ENCODE measurements around the gene TNNC1. TPM values are rescaled to one million over a fixed set of nuclear protein-coding genes. Genes with fewer than 3 reads are reported as not detected.

TNNC1 gene
- total RNA-seq, 1 experiment from 2014 or later = 8.3 TPM

- no peaks in the 10 kb centered on the region for H3K27me3 ChIP-seq (ENCODE audit: insufficient read depth, low read depth)
- BruUV-seq (replicated peaks) = no TSS peak
- H3K9me3 ChIP-seq (ENCODE audit: insufficient read depth, low read depth) = no peaks in the 10 kb centered on the region
- no peak overlapping the region for H3K4me2 ChIP-seq
- H3K4me3 ChIP-seq = no peak overlapping the region
- no peaks in the 10 kb centered on the region for H4K20me1 ChIP-seq (ENCODE audit: insufficient read depth)
- no peak overlapping the region for H2AFZ ChIP-seq
- TF ChIP-seq EZH2 (IDR thresholded peaks at IDR 0.05; ENCODE audit: low read depth) = no peak
- TF ChIP-seq CTCF (conservative IDR thresholded peaks at IDR 0.05) = no peak
- H3K27ac ChIP-seq = no peak overlapping the region
- no peak for DNase-seq
- no peaks in the 10 kb centered on the region for H3K9me2 ChIP-seq (ENCODE audit: insufficient read depth)
- peaks cover 10% of the 10 kb centered on the region; the same call in 1 of the 2 replicates for H3F3A ChIP-seq (ENCODE audit: insufficient read depth, low read depth)
- peaks cover 13% of the 10 kb centered on the region for H3K4me1 ChIP-seq (replicated peaks; ENCODE audit: insufficient read depth)
- POLR2A ChIA-PET (ENCODE audit: unreplicated experiment) = no interaction called here
- intact Hi-C loops (cut with micrococcal nuclease; ENCODE audit: unreplicated experiment) = no loop called here
- H3K79me2 ChIP-seq (ENCODE audit: low read depth) = 0 out of 2 replicates have a peak, but pooled peaks cover 10% of the 10 kb centered on the region
- CTCF ChIA-PET = interaction anchor here (0.6 kb wide), 1 partner anchor 495 kb away, joined by 6 read pairs; no protein-coding TSS in a partner anchor
- H3K36me3 ChIP-seq (ENCODE audit: low read depth) = no peaks in the 10 kb centered on the region
Measured at GRCh38 chr3:52415800-52416199, 38.0 kb downstream of the TNNC1 start.

GRCh38 chr3:52408466-52408865, 45.4 kb downstream of the TNNC1 start:
- DNase-seq = no peak
- intact Hi-C loops (cut with micrococcal nuclease; ENCODE audit: unreplicated experiment) = no loop called here
- H3K27ac ChIP-seq = no peak overlapping the region
- peaks cover 10% of the 10 kb centered on the region; the same call in 1 of the 2 replicates for H3F3A ChIP-seq (ENCODE audit: insufficient read depth, low read depth)
- H3K9me2 ChIP-seq (ENCODE audit: insufficient read depth) = no peaks in the 10 kb centered on the region
- H3K4me2 ChIP-seq = peak overlapping the region; percentile 87
- BruUV-seq (replicated peaks) = no TSS peak
- peaks cover 3% of the 10 kb centered on the region; the same call in 1 of the 2 replicates for H3K36me3 ChIP-seq (ENCODE audit: low read depth)
- H3K79me2 ChIP-seq (ENCODE audit: low read depth) = peaks cover 31% of the 10 kb centered on the region
- no peak overlapping the region for H2AFZ ChIP-seq
- no peak overlapping the region; the same call in 1 of the 2 replicates for H3K4me3 ChIP-seq
- no peaks in the 10 kb centered on the region for H3K27me3 ChIP-seq (ENCODE audit: insufficient read depth, low read depth)
- TF ChIP-seq EZH2 (IDR thresholded peaks at IDR 0.05; ENCODE audit: low read depth) = no peak
- no peak for TF ChIP-seq CTCF (conservative IDR thresholded peaks at IDR 0.05)
- ChIA-PET CTCF (no interaction called here), POLR2A (ENCODE audit: unreplicated experiment) (no interaction called here)
- H3K9me3 ChIP-seq (ENCODE audit: insufficient read depth, low read depth) = no peaks in the 10 kb centered on the region
- no peaks in the 10 kb centered on the region for H4K20me1 ChIP-seq (ENCODE audit: insufficient read depth)
- H3K4me1 ChIP-seq (replicated peaks; ENCODE audit: insufficient read depth) = peaks cover 13% of the 10 kb centered on the region

- H3K36me3 ChIP-seq (ENCODE audit: low read depth) = peaks cover 3% of the 10 kb centered on the region; the same call in 1 of the 2 replicates
- peaks cover 31% of the 10 kb centered on the region for H3K79me2 ChIP-seq (ENCODE audit: low read depth)
- no peak for DNase-seq
- peaks cover 10% of the 10 kb centered on the region; the same call in 1 of the 2 replicates for H3F3A ChIP-seq (ENCODE audit: insufficient read depth, low read depth)
- peaks cover 13% of the 10 kb centered on the region for H3K4me1 ChIP-seq (replicated peaks; ENCODE audit: insufficient read depth)
- CTCF ChIA-PET = no interaction called here
- intact Hi-C loops (cut with micrococcal nuclease; ENCODE audit: unreplicated experiment) = no loop called here
- no TSS peak for BruUV-seq (replicated peaks)
- no peaks in the 10 kb centered on the region for H4K20me1 ChIP-seq (ENCODE audit: insufficient read depth)
- TF ChIP-seq CTCF (conservative IDR thresholded peaks at IDR 0.05) (no peak), EZH2 (IDR thresholded peaks at IDR 0.05; ENCODE audit: low read depth) (no peak)
- H3K4me3 ChIP-seq = no peak overlapping the region
- no peak overlapping the region for H3K27ac ChIP-seq
- POLR2A ChIA-PET (ENCODE audit: unreplicated experiment) = no interaction called here
- no peaks in the 10 kb centered on the region for H3K27me3 ChIP-seq (ENCODE audit: insufficient read depth, low read depth)
- no peaks in the 10 kb centered on the region for H3K9me3 ChIP-seq (ENCODE audit: insufficient read depth, low read depth)
- H3K9me2 ChIP-seq (ENCODE audit: insufficient read depth) = no peaks in the 10 kb centered on the region
- H3K4me2 ChIP-seq = no peak overlapping the region
- H2AFZ ChIP-seq = no peak overlapping the region
Measured at GRCh38 chr3:52407779-52408178, 46.1 kb downstream of the TNNC1 start.

Data from PC-9 (cell line).